Thyroid gland (tissue), 4 donors: Measurements from ENCODE around the gene TNFSF8.

Experiments
- CTCF ChIP-seq, 6 experiments: fragments of 200-600 bp in 3 of 6; fragments of 450-650 bp in 3 of 6; sonication (generic) in 3 of 6; IDR thresholded peaks; one replicate each; pipeline ENCODE4 v1.5.1; 2016 to 2019; ENCODE audit warnings: antibody characterized with exemption in 6 of 6, mild to moderate bottlenecking in 2 of 6, inconsistent platforms in 1 of 6, moderate library complexity in 1 of 6
- POLR2A ChIP-seq, 2 donors: fragments of 450-650 bp; IDR thresholded peaks; one replicate each; pipeline ENCODE4 v1.6.1; 2017; ENCODE audit warnings: antibody characterized with exemption in 2 of 2, mild to moderate bottlenecking in 2 of 2, moderate library complexity in 1 of 2

- TF ChIP-seq CTCF (IDR thresholded peaks at IDR 0.05) (no peak), POLR2A (IDR thresholded peaks at IDR 0.05) (no peak)
Measured at GRCh38 chr9:114954956-114955582, 24.7 kb upstream of the TNFSF8 start.
